Loucy (cell line): ENCODE measurements around the gene DTX1.

Source experiments
- H2AFZ ChIP-seq: fragments of 200-600 bp; sonication (generic); 2 replicates; pipeline ENCODE4 v1.6.0; 2016; ENCODE audit warnings: antibody characterized with exemption, mild to moderate bottlenecking, low read length, moderate library complexity
- H3F3A ChIP-seq: fragments of 200-600 bp; 2 replicates; pipeline ENCODE4 v1.6.0; 2016; ENCODE audit warnings: antibody characterized with exemption, low read depth, mild to moderate bottlenecking
- H3K27me3 ChIP-seq: fragments of 200-600 bp; sonication (generic); 2 replicates; pipeline ENCODE4 v1.6.1; 2014; ENCODE audit warnings: low read length, mild to moderate bottlenecking; ENCODE audit not compliant: insufficient read depth, poor library complexity, severe bottlenecking
- H3K36me3 ChIP-seq: fragments of 200-600 bp; sonication (generic); 2 replicates; pipeline ENCODE4 v1.6.1; 2016; ENCODE audit warnings: low read length; ENCODE audit not compliant: insufficient read depth
- H3K4me1 ChIP-seq: fragments of 200-600 bp; sonication (generic); 2 replicates; pipeline ENCODE4 v1.5.1; 2014; ENCODE audit warnings: low read length, mild to moderate bottlenecking; ENCODE audit not compliant: insufficient read depth, poor library complexity, severe bottlenecking
- H3K4me2 ChIP-seq: fragments of 200-600 bp; sonication (generic); 2 replicates; pipeline ENCODE4 v1.6.0; 2014; ENCODE audit warnings: antibody characterized with exemption, low read length, low read depth, mild to moderate bottlenecking; ENCODE audit not compliant: poor library complexity, severe bottlenecking
- H3K4me3 ChIP-seq: fragments of 200-600 bp; sonication (generic); 2 replicates; pipeline ENCODE4 v1.5.1; 2014; ENCODE audit warnings: low read length, mild to moderate bottlenecking, mixed read lengths; ENCODE audit not compliant: poor library complexity, severe bottlenecking
- H3K79me2 ChIP-seq: fragments of 200-600 bp; sonication (generic); 2 replicates; pipeline ENCODE4 v1.6.1; 2014; ENCODE audit warnings: low read length; ENCODE audit not compliant: insufficient read depth
- H3K9ac ChIP-seq: fragments of 200-600 bp; sonication (generic); 2 replicates; pipeline ENCODE4 v1.6.0; 2014; ENCODE audit warnings: mild to moderate bottlenecking, low read depth, low read length, moderate library complexity; ENCODE audit not compliant: poor library complexity, severe bottlenecking
- H3K9me2 ChIP-seq: fragments of 200-600 bp; sonication (generic); replicated peaks from 2 replicates; pipeline ENCODE4 v1.6.1; 2016; ENCODE audit warnings: low read depth, low read length, mixed read lengths
- H3K9me3 ChIP-seq: fragments of 200-600 bp; sonication (generic); 2 replicates; pipeline ENCODE4 v1.6.1; 2014; ENCODE audit warnings: mild to moderate bottlenecking, antibody characterized with exemption, low read length, low read depth; ENCODE audit not compliant: insufficient read depth
- H4K20me1 ChIP-seq: fragments of 200-600 bp; sonication (generic); 2 replicates; pipeline ENCODE4 v1.6.0; 2014; ENCODE audit warnings: antibody characterized with exemption, low read length, mild to moderate bottlenecking; ENCODE audit not compliant: insufficient read depth, poor library complexity, severe bottlenecking
- EZH2phosphoT487 ChIP-seq: fragments of 200-600 bp; IDR thresholded peaks from 2 replicates; pipeline ENCODE4 v1.6.1; 2018; ENCODE audit warnings: antibody characterized with exemption, mild to moderate bottlenecking, moderate library complexity, borderline replicate concordance
- TF ChIP-seq, protein P1 (sequence below): fragments of 200-600 bp; sonication (generic); conservative IDR thresholded peaks from 2 replicates; pipeline ENCODE4 v1.5.1; 2014; ENCODE audit warnings: mild to moderate bottlenecking, antibody characterized with exemption, low read length

DTX1 gene

GRCh38 chr12:113051759-113052158, 4.8 kb upstream of the DTX1 start:
- H3K9me3 ChIP-seq = no peaks in the 10 kb centered on the region
- no peaks in the 10 kb centered on the region for H4K20me1 ChIP-seq
- TF ChIP-seq, protein P1, sequence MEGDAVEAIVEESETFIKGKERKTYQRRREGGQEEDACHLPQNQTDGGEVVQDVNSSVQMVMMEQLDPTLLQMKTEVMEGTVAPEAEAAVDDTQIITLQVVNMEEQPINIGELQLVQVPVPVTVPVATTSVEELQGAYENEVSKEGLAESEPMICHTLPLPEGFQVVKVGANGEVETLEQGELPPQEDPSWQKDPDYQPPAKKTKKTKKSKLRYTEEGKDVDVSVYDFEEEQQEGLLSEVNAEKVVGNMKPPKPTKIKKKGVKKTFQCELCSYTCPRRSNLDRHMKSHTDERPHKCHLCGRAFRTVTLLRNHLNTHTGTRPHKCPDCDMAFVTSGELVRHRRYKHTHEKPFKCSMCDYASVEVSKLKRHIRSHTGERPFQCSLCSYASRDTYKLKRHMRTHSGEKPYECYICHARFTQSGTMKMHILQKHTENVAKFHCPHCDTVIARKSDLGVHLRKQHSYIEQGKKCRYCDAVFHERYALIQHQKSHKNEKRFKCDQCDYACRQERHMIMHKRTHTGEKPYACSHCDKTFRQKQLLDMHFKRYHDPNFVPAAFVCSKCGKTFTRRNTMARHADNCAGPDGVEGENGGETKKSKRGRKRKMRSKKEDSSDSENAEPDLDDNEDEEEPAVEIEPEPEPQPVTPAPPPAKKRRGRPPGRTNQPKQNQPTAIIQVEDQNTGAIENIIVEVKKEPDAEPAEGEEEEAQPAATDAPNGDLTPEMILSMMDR = no peak
- no peak for TF ChIP-seq EZH2phosphoT487
- H3K4me1 ChIP-seq = no peaks in the 10 kb centered on the region
- no peaks in the 10 kb centered on the region for H3K9me2 ChIP-seq
- H2AFZ ChIP-seq = no peak overlapping the region
- H3K36me3 ChIP-seq = no peaks in the 10 kb centered on the region
- no peaks in the 10 kb centered on the region for H3F3A ChIP-seq
- no peak overlapping the region for H3K4me2 ChIP-seq
- no peak overlapping the region for H3K4me3 ChIP-seq
- no peaks in the 10 kb centered on the region for H3K27me3 ChIP-seq
- no peak overlapping the region for H3K9ac ChIP-seq
- no peaks in the 10 kb centered on the region for H3K79me2 ChIP-seq

DNA sequence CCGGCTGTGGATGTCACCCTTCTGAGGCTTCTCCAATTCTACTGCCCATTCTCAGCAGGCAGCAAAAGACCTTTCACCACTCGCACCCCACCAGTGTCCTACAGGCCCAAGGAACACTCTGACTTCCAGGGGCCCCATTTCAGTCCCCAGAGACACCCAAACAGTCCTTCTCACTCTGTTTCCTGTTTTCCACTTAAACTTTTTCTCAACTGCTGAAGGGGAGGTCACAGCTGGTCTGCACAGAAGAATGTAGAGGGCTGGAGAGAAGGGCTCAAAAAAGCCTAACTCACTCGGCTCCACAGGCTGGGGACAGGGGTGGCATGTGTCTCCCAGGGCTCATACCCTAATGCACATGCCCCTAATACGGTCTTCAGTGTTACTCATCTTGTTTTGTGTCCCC, 4.2 kb upstream of the DTX1 start:
- Histone ChIP-seq H2AFZ (no peak overlapping the region), H3F3A (no peaks in the 10 kb centered on the region), H3K4me1 (no peaks in the 10 kb centered on the region), H3K36me3 (no peaks in the 10 kb centered on the region), H3K4me3 (no peak overlapping the region), H3K9me3 (no peaks in the 10 kb centered on the region), H3K27me3 (no peaks in the 10 kb centered on the region), H3K9ac (no peak overlapping the region), H4K20me1 (no peaks in the 10 kb centered on the region), H3K4me2 (no peak overlapping the region), H3K79me2 (no peaks in the 10 kb centered on the region), H3K9me2 (no peaks in the 10 kb centered on the region)
- TF ChIP-seq, protein P1 = no peak
- no peak for TF ChIP-seq EZH2phosphoT487

DNA sequence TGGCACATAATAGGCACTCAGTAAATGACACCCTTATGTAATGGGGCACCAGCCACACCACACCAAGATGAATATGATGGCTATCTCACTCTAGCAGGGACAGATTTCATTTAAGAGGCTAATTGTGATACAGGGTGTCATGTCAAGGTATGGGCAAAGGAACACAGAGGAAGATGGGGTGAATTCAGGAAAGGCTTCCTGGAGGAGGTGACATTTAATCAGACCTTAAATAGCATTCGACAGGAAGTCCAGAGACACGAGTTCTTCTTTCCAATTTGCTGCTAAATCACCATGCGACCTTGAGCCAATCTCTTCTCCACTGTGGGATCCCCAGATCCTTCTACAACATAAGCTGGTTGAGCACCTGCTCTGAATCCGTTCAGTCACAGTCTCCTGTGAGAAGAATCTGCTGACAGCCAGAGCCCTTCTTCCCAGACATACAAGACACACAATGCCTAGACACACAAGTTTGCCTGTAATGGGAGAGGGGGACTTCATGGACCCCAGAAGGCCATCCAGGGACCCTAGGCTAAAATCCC, 1.5 kb upstream of the DTX1 start:
- Histone ChIP-seq H3K4me1 (no peaks in the 10 kb centered on the region), H3K9me2 (no peaks in the 10 kb centered on the region), H4K20me1 (no peaks in the 10 kb centered on the region), H3K79me2 (no peaks in the 10 kb centered on the region), H3K27me3 (no peaks in the 10 kb centered on the region), H3K4me3 (no peak overlapping the region), H3K9ac (no peak overlapping the region), H3K4me2 (no peak overlapping the region), H3K9me3 (no peaks in the 10 kb centered on the region), H2AFZ (no peak overlapping the region), H3K36me3 (no peaks in the 10 kb centered on the region), H3F3A (no peaks in the 10 kb centered on the region)
- TF ChIP-seq, protein P1 = no peak
- TF ChIP-seq EZH2phosphoT487 = no peak
